HFFc6 (cell line): ENCODE data around the gene NAGA. TPM values are rescaled to one million over a fixed set of nuclear protein-coding genes. Genes with fewer than 3 reads are reported as not detected.

Experiments
- DNase-seq: peaks from one replicate; pipeline ENCODE4 v3.0.0-alpha.2; 2018
- H3K27ac Mint-ChIP-seq: 2 replicates; pipeline ENCODE4 v1.8.0; 2020; ENCODE audit warnings: mild to moderate bottlenecking, mixed read lengths
- H3K27me3 Mint-ChIP-seq: 2 replicates; pipeline ENCODE4 v1.8.0; 2021; ENCODE audit warnings: mild to moderate bottlenecking, moderate library complexity, mixed read lengths; ENCODE audit not compliant: insufficient read depth
- H3K36me3 Mint-ChIP-seq: 2 replicates; pipeline ENCODE4 v1.8.0; 2021; ENCODE audit warnings: low read depth, mixed read lengths
- H3K4me1 Mint-ChIP-seq: 2 replicates; pipeline ENCODE4 v1.8.0; 2020; ENCODE audit warnings: low read depth, mixed read lengths
- H3K4me3 Mint-ChIP-seq: 2 replicates; pipeline ENCODE4 v1.8.0; 2020; ENCODE audit warnings: mild to moderate bottlenecking, moderate library complexity, mixed read lengths
- H3K9me3 Mint-ChIP-seq: 2 replicates; pipeline ENCODE4 v1.8.0; 2020; ENCODE audit warnings: mild to moderate bottlenecking, mixed read lengths
- CTCF ChIP-seq: fragments of 200-600 bp; sonication (generic); IDR thresholded peaks from 2 replicates; pipeline ENCODE4 v1.5.0; 2021; ENCODE audit warnings: antibody characterized with exemption, mild to moderate bottlenecking
- total RNA-seq, 6 experiments: library from RNA; stranded (reverse); fragmentation: NEBNext Ultra II Directional; extraction: Animal tissue kit (Norgen Biotek cat#: 25700); gene quantifications; 2 replicates in 1 of 6; 3 replicates in 5 of 6; pipeline ENCODE4 v1.2.3, GENCODE V29; 2021

Gene NAGA
- total RNA-seq, 6 experiments from 2014 or later: 19.5 to 24.4 (median 21.7) TPM

DNA sequence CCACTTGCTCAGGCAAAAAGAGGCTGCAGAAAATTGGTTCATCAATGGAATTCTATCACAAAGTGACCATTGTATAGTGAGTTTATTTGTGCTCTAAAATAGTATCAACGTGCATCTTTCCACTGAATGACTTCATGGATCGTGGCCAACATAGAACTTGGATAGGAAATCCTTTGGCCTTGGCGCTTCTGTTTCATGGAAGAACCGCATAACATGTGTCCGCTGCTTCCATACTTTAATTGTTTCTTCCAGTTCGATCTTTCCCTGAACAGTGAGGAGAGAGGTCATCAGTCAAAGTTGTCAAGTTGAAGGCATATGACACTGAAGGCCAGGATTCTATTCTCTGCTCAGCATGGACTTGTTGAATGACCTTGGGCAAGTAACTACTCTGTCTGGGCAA is 15.4 kb upstream of the NAGA start:
- H3K9me3 Mint-ChIP-seq: peaks cover 8% of the 10 kb centered on the region
- TF ChIP-seq CTCF: no peak
- no peak overlapping the region for H3K27ac Mint-ChIP-seq
- DNase-seq: no peak
- peaks cover 45% of the 10 kb centered on the region for H3K36me3 Mint-ChIP-seq
- H3K4me1 Mint-ChIP-seq: peaks cover 28% of the 10 kb centered on the region
- H3K27me3 Mint-ChIP-seq: peaks cover 4% of the 10 kb centered on the region; the same call in 1 of the 2 replicates
- H3K4me3 Mint-ChIP-seq: no peak overlapping the region

DNA sequence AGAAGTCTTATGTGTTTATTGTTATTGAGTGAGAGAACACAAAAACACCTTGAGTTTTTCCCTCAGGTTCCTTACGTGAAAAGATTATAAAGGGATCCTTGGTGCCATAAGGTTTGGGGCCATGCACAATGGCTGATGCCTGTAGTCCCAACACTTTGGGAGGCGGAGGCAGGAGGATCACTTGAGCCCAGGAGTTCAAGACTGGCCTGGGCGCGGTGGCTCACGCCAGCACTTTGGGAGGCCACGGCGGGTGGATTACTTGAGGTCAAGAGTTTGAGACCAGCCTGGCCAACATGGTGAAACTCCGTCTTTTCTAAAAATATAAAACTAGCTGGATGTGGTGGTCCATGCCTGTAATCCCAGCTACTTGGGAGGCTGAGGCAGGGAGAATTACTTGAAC is 14.3 kb upstream of the NAGA start:
- H3K36me3 Mint-ChIP-seq: peaks cover 39% of the 10 kb centered on the region
- DNase-seq: no peak
- TF ChIP-seq CTCF: no peak
- H3K27me3 Mint-ChIP-seq: peaks cover 3% of the 10 kb centered on the region
- peaks cover 3% of the 10 kb centered on the region for H3K9me3 Mint-ChIP-seq
- no peak overlapping the region for H3K4me3 Mint-ChIP-seq
- peaks cover 30% of the 10 kb centered on the region for H3K4me1 Mint-ChIP-seq
- H3K27ac Mint-ChIP-seq: no peak overlapping the region

GRCh38 chr22:42083119-42083518 is 12.5 kb upstream of the NAGA start:
- H3K36me3 Mint-ChIP-seq: peaks cover 27% of the 10 kb centered on the region
- H3K27ac Mint-ChIP-seq: no peak overlapping the region
- no peak overlapping the region for H3K4me3 Mint-ChIP-seq
- peaks cover 27% of the 10 kb centered on the region for H3K4me1 Mint-ChIP-seq
- no peak for TF ChIP-seq CTCF
- DNase-seq: no peak
- no peaks in the 10 kb centered on the region for H3K9me3 Mint-ChIP-seq
- H3K27me3 Mint-ChIP-seq: peaks cover 8% of the 10 kb centered on the region

- DNase-seq: peak; percentile 51
- Mint-ChIP-seq H3K27ac (peak overlapping the region; percentile 94), H3K4me1 (peaks cover 34% of the 10 kb centered on the region), H3K4me3 (peak overlapping the region; percentile 98), H3K9me3 (no peaks in the 10 kb centered on the region), H3K27me3 (peaks cover 8% of the 10 kb centered on the region), H3K36me3 (peaks cover 21% of the 10 kb centered on the region)
- TF ChIP-seq CTCF: no peak
Measured at GRCh38 chr22:42080287-42080686, 9.7 kb upstream of the NAGA start.

DNA sequence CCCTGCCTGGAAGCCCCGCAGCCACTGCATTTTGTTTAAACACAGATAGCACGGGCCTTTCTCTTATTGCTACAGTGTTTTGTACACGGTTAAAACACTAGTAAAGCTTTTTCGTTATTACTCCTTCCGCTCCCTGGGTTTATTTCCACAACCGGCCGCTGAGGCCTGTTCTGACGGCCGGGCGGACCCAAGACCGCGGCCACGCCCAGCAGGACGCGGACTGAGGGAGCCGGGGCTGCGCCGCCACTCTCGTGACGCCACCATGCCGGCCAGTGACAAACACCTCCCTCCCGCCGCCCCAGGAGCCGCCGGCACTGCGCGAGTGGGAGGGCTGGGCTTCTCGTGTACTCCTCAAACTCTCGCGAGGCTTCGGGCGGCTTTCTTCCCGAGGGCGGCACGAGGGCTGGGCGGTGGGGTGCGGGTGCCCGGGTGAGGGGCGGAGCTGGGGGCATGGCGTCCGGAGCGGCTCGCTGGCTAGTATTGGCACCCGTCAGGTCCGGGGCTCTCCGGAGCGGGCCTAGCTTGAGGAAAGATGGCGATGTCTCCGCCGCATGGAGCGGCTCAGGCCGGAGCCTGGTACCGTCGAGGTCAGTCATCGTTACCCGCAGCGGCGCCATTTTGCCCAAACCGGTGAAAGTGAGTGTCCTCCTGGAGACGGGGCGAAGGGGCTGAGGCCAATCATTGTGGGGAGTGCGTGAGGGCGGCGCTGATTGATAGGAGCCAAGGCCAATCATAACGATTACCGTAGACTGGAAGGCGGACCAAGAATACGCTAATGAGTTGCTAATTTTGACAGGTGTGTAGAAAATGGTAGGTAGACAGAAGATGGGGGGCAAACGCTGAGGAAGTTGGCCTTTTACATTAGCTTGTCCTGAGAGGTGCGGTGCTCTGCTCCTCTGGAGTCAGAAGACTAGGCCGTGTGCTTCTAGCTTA is 9.0 kb upstream of the NAGA start, which contains the start of gene SMDT1:
Gene SMDT1 (plus strand): TSS at position 382 of the 933 bp plus-strand sequence. CDS start 69 bp downstream, at position 451.
- H3K27ac Mint-ChIP-seq: peak within 1 kb of the TSS; percentile 94
- DNase-seq: peak; percentile 98
- peak within 1 kb of the TSS; percentile 98 for H3K4me3 Mint-ChIP-seq
- H3K36me3 Mint-ChIP-seq: peaks cover 25% of the 10 kb centered on the region
- no peaks in the 10 kb centered on the region for H3K9me3 Mint-ChIP-seq
- peaks cover 40% of the 10 kb centered on the region for H3K4me1 Mint-ChIP-seq
- H3K27me3 Mint-ChIP-seq: peaks cover 8% of the 10 kb centered on the region
- TF ChIP-seq CTCF: no peak
